ENCODE data around the gene MRPL51. TPM values are rescaled to one million over a fixed set of nuclear protein-coding genes. Genes with fewer than 3 reads are reported as not detected.
"Not testable (repeated sequence)": the region's sequence is repeated elsewhere in the genome, so short reads cannot be mapped to it uniquely, and the experiment has no call there.

Gene MRPL51
- total RNA-seq, 1 experiment from 2014 or later: 265 TPM

GRCh38 chr12:6537580-6538419 lies 44.7 kb upstream of the MRPL51 start:
- TSS peak; percentile 59 for BruUV-seq (replicated peaks)
- intact Hi-C loops (cut with micrococcal nuclease): loop anchor here (1.0 to 10.0 kb wide), 2 partner anchors 114 to 203 kb away; no protein-coding TSS in a partner anchor
- Histone ChIP-seq H3K36me3 (ENCODE audit: control insufficient read depth in 1 of 2, insufficient read depth in 2 of 2, low read length in 2 of 2) (peaks cover 20 to 35% of the 10 kb centered on the region in 2 experiments; a peak in 3 of 4 replicates), H3K79me2 (ENCODE audit: insufficient read depth, low read length) (peaks cover 46% of the 10 kb centered on the region), H3K4me3 (replicated peaks in 1 of 2; ENCODE audit: low read depth in 1 of 2, low read length in 2 of 2) (0 out of 4 replicates have a peak overlapping the region, but pooled peaks of 1 of the 2 experiments have one; percentile 96), H3K9ac (ENCODE audit: low read length) (peak overlapping the region; percentile 98), H3K27ac (ENCODE audit: low read depth, low read length) (peak overlapping the region; percentile 99), H3K4me1 (ENCODE audit: control insufficient read depth in 1 of 2, insufficient read depth in 2 of 2, low read length in 2 of 2) (peaks cover 22 to 78% of the 10 kb centered on the region in 2 experiments), H4K20me1 (ENCODE audit: insufficient read depth) (peaks cover 23% of the 10 kb centered on the region; the same call in 1 of the 2 replicates)
- DNase-seq (ENCODE audit: low read depth, low spot score); H2AFZ ChIP-seq (ENCODE audit: low read depth, low read length, poor library complexity, severe bottlenecking); H3K27me3 ChIP-seq (ENCODE audit: insufficient read depth, low read length); H3K4me2 ChIP-seq (ENCODE audit: low read length); RAD21 ChIA-PET (ENCODE audit: low non-redundant PET in 1 of 2, low total read pairs in 2 of 2, uncharacterized antibody in 2 of 2, unreplicated experiment in 2 of 2); H3K9me3 ChIP-seq (ENCODE audit: control insufficient read depth in 1 of 2, insufficient read depth in 1 of 2, low read depth in 1 of 2, low read length in 2 of 2); ATAC-seq; H3K9me2 ChIP-seq (ENCODE audit: insufficient read depth): not testable (repeated sequence)
- ChIA-PET CTCF (interaction anchor here (0.6 to 2.4 kb wide), 19 partner anchors 8 to 215 kb away, joined by 3 to 19 read pairs (median 4); partner anchors contain the start of genes VAMP1 and ZNF384), POLR2A (interaction anchor here (0.7 to 7.0 kb wide), 7 partner anchors 9 to 175 kb away, joined by 3 to 84 read pairs (median 6); partner anchors contain the start of genes NOP2 and VAMP1)
- TF ChIP-seq CTCF (IDR thresholded peaks at IDR 0.05 in 2 of 3, conservative IDR thresholded peaks at IDR 0.05 in 1 of 3; ENCODE audit: borderline replicate concordance in 1 of 3, insufficient read depth in 1 of 3, low read depth in 2 of 3, low read length in 2 of 3): peak in 2 of 3 experiments; percentile 72 to 73; a peak in 4 of 6 replicates

Measured in HCT116 (cell line).